Activated T-cell treated with anti-CD3 and anti-CD28 coated beads, Interleukin-2, amount 50 U/mL, for 72 hours (primary cell): ENCODE measurements around the gene ZCCHC24. TPM values are rescaled to one million over a fixed set of nuclear protein-coding genes. Genes with fewer than 3 reads are reported as not detected.

ENCODE experiments used
- ATAC-seq, 2 donors: fragments of 150-1000 bp; cut with Tn5 transposase; replicated peaks in 1 of 2; 2 replicates each; pipeline ENCODE4 v1.10.0; 2021; ENCODE audit warnings: moderate library complexity in 2 of 2, mild to moderate bottlenecking in 1 of 2
- DNase-seq, 2 donors: peaks; one replicate each; pipeline ENCODE4 v3.0.0; 2021 to 2022; ENCODE audit warnings: mixed read lengths in 1 of 2
- H3K27ac Mint-ChIP-seq: one replicate; pipeline ENCODE4 v1.8.0; 2022; ENCODE audit warnings: mild to moderate bottlenecking, moderate library complexity, mixed read lengths
- H3K27me3 Mint-ChIP-seq: one replicate; pipeline ENCODE4 v1.8.0; 2022; ENCODE audit warnings: low read depth, mixed read lengths
- H3K36me3 Mint-ChIP-seq, 2 donors: one replicate each; pipeline ENCODE4 v1.8.0; 2022; ENCODE audit warnings: mixed read lengths in 2 of 2, mild to moderate bottlenecking in 1 of 2; ENCODE audit not compliant: insufficient read depth in 2 of 2
- H3K4me1 Mint-ChIP-seq: one replicate; pipeline ENCODE4 v1.8.0; 2022; ENCODE audit warnings: low read depth, mixed read lengths
- H3K4me3 Mint-ChIP-seq, 2 donors: one replicate each; pipeline ENCODE4 v1.8.0; 2022; ENCODE audit warnings: mild to moderate bottlenecking in 2 of 2, mixed read lengths in 2 of 2, moderate library complexity in 2 of 2
- H3K9me3 Mint-ChIP-seq, 2 donors: one replicate each; pipeline ENCODE4 v1.8.0; 2022; ENCODE audit warnings: mixed read lengths in 2 of 2
- total RNA-seq, 2 donors: library from RNA; stranded (reverse); gene quantifications; one replicate each; pipeline ENCODE4 v1.2.3, GENCODE V29; 2022

Gene ZCCHC24
- total RNA-seq, 2 donors from 2014 or later, result 1.1 to 1.7 TPM

DNA sequence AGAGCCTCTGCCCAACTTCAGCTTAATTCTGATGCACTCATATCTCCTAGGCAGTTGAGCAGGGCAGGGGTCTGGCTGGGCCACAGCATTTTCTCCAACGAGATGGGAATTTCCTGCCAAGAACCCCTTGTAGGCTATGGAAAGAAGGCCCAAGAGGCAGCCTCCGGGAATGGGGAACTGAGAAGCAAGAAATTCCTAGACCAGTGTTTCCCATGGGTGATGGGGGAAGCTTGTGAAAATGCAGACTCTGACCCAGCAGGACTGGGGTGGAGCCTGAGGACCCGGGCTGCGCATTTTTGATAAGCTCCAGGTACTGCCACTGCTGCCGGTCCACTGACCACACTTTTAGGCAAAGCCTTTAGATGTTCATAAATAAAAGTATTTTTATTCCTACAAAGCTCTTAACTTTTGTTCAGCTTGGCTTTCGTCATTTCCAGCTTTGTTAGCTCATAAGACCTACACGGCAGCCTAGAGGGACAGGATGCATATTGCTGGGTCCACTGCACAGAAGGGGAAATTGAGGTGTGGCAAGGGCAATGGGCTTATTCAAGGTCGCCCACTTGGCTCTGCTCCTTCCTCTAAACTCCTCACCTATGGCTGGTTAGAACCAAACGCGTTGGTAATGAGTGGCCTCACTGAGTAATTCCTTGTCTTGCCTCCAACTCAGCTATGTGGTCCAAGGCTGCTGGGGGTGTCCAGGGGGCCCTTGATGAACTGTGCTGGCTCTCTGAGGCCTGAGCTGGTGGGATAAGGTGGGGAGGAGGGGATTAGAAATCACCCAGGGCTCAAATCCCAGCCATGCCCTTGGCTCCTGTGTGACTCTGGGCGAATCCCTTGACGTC, 29.5 kb downstream of the ZCCHC24 start:
- ATAC-seq (no peak), DNase-seq (no peak)
- H3K9me3 Mint-ChIP-seq, result no peaks in the 10 kb centered on the region
- no peak overlapping the region for H3K27ac Mint-ChIP-seq
- no peaks in the 10 kb centered on the region for H3K36me3 Mint-ChIP-seq
- no peaks in the 10 kb centered on the region for H3K27me3 Mint-ChIP-seq
- H3K4me1 Mint-ChIP-seq, result peaks cover 5% of the 10 kb centered on the region
- no peak overlapping the region for H3K4me3 Mint-ChIP-seq

DNA sequence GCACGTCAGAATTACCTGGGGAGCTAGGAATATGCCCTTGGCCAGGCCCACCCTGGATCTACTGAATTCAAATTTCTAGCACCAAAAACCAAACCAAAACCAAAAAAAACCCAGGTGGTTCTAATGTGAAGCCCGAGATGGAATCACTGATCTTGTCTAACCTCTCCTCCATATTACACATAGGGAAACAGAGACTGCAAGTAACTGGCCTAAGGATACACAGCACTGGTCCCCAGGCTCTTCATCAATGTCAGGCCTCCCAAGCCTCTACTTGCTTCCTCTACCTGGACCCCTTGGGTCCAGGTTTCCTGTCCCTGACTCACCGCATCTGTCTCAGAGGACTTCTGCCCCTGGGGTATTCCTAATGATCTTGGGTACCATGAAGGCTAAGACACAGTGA, 30.7 kb downstream of the ZCCHC24 start:
- no peak for ATAC-seq
- H3K36me3 Mint-ChIP-seq, result no peaks in the 10 kb centered on the region
- no peaks in the 10 kb centered on the region for H3K9me3 Mint-ChIP-seq
- no peak for DNase-seq
- no peaks in the 10 kb centered on the region for H3K27me3 Mint-ChIP-seq
- no peak overlapping the region for H3K4me3 Mint-ChIP-seq
- H3K27ac Mint-ChIP-seq, result no peak overlapping the region
- peaks cover 5% of the 10 kb centered on the region for H3K4me1 Mint-ChIP-seq

GRCh38 chr10:79413196-79413595, 32.2 kb downstream of the ZCCHC24 start:
- H3K9me3 Mint-ChIP-seq, result no peaks in the 10 kb centered on the region
- H3K36me3 Mint-ChIP-seq, result no peaks in the 10 kb centered on the region
- no peak overlapping the region for H3K27ac Mint-ChIP-seq
- H3K4me1 Mint-ChIP-seq, result peaks cover 5% of the 10 kb centered on the region
- ATAC-seq (peak; percentile 65 to 84), DNase-seq (peak; percentile 16 to 35)
- H3K27me3 Mint-ChIP-seq, result no peaks in the 10 kb centered on the region
- H3K4me3 Mint-ChIP-seq, result peak overlapping the region in 1 of 2 donors; percentile 36

- no peaks in the 10 kb centered on the region for H3K36me3 Mint-ChIP-seq
- no peak overlapping the region for H3K4me3 Mint-ChIP-seq
- no peak overlapping the region for H3K27ac Mint-ChIP-seq
- ATAC-seq (no peak), DNase-seq (no peak)
- H3K9me3 Mint-ChIP-seq, result no peaks in the 10 kb centered on the region
- peaks cover 5% of the 10 kb centered on the region for H3K4me1 Mint-ChIP-seq
- H3K27me3 Mint-ChIP-seq, result no peaks in the 10 kb centered on the region
Measured at GRCh38 chr10:79412516-79412915, 32.9 kb downstream of the ZCCHC24 start.

- peaks cover 5% of the 10 kb centered on the region for H3K4me1 Mint-ChIP-seq
- no peaks in the 10 kb centered on the region for H3K27me3 Mint-ChIP-seq
- DNase-seq (no peak), ATAC-seq (peak in 1 of 2 donors; percentile 15)
- no peaks in the 10 kb centered on the region for H3K36me3 Mint-ChIP-seq
- no peak overlapping the region for H3K27ac Mint-ChIP-seq
- no peaks in the 10 kb centered on the region for H3K9me3 Mint-ChIP-seq
- no peak overlapping the region for H3K4me3 Mint-ChIP-seq
Measured at GRCh38 chr10:79411546-79412495, 33.6 kb downstream of the ZCCHC24 start.

DNA sequence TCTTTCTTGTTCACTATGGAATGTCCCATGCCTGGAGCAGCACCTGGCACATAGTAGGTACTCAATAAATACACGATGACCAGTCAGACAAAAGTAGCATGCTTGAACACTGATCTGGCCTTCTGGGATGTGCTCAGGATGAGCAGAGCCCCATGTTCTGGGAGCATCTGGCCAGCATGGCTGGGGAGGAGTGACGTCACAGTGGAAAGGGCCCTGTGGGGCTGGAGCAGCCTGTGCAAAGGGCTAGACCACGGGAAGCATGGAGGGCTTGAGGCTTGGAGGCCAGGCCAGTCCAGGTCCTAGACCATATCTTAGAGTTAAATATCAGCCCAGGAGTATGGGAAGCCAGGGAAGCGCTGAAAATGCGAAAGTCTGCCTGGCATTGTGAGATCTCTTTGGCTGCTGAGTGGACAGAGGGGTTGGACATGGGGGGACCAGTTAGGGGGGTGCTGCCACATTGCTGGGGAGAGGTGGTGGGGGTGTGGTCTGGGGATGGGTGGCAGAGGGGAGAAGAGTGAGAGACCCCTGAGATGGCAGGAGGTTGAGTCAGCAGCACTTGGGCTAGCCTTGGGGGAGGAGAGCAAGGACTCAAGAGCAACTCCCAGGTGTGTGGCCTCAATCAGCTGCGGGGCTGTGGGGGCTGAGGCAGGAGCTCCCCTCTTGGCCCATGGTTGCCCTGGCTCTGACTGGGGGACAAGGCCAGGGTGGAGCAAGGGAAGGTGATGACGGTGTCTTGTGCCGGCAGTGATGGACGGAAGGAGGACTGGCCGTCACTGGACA, 34.9 kb downstream of the ZCCHC24 start:
- no peaks in the 10 kb centered on the region for H3K27me3 Mint-ChIP-seq
- no peaks in the 10 kb centered on the region for H3K9me3 Mint-ChIP-seq
- H3K4me3 Mint-ChIP-seq, result no peak overlapping the region
- no peaks in the 10 kb centered on the region for H3K36me3 Mint-ChIP-seq
- ATAC-seq (no peak), DNase-seq (no peak)
- peaks cover 5% of the 10 kb centered on the region for H3K4me1 Mint-ChIP-seq
- H3K27ac Mint-ChIP-seq, result no peak overlapping the region

DNA sequence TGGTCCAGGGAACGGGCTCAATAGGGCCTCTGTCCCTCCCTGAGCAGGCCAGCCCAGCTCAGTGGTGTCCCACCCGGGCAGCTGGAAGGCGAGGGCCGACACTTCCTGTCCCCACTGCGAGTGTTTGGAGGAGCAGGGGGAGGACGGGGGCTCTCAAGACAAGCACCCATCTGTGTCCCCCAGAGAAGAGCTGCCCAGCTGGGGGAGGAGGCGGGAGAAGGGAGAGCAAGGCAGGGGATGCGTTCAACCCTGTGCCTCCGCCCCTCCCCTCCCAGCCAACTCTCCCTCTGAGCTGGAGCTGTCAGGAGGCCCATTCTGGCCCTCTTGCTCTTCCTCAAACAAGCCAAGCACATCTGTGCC, 35.7 kb downstream of the ZCCHC24 start:
- Mint-ChIP-seq H3K36me3 (no peaks in the 10 kb centered on the region), H3K27me3 (no peaks in the 10 kb centered on the region), H3K27ac (no peak overlapping the region), H3K4me3 (no peak overlapping the region), H3K9me3 (no peaks in the 10 kb centered on the region), H3K4me1 (peaks cover 5% of the 10 kb centered on the region)
- ATAC-seq (no peak), DNase-seq (no peak)

DNA sequence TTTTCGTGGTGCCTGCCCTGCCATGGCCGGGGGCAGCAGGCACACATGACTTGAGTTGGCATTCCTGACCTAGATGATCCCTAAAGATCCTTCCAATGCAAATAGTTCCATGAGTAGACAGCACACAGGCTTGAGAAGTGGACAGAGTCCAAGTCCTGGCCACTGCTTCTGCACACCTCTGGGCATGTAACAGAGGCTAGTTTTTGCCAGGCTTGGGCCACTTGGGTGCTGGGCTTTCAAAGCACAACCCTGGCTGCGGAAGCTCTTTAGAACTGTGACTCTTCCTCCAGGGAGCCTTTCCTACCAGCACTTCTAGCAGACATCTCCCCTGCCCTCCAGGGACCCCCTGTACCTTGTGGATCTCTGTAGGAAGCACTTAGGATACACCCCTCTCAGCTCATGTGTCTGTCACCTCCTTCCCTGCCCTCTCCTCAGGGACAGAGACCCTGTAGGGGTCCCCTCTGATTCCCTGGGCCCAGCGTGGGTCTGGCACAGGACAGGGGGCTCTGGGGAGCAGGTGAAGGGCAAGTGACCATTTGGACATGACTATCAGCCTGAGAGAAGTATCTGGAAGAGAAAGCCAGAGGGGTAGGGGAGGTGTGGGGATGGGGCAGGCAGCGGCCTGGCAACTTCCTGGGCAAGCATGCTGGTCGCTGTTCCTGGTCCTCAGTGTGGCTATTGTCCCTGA, 36.2 kb downstream of the ZCCHC24 start:
- Mint-ChIP-seq H3K36me3 (no peaks in the 10 kb centered on the region), H3K4me3 (no peak overlapping the region), H3K4me1 (peaks cover 5% of the 10 kb centered on the region), H3K9me3 (no peaks in the 10 kb centered on the region), H3K27me3 (no peaks in the 10 kb centered on the region), H3K27ac (no peak overlapping the region)
- no peak for DNase-seq
- no peak for ATAC-seq

GRCh38 chr10:79407811-79408795, 37.3 kb downstream of the ZCCHC24 start:
- H3K36me3 Mint-ChIP-seq, result no peaks in the 10 kb centered on the region
- no peak overlapping the region for H3K4me3 Mint-ChIP-seq
- H3K27me3 Mint-ChIP-seq, result peaks cover 1% of the 10 kb centered on the region
- no peaks in the 10 kb centered on the region for H3K9me3 Mint-ChIP-seq
- H3K27ac Mint-ChIP-seq, result no peak overlapping the region
- ATAC-seq (no peak), DNase-seq (no peak)
- peaks cover 2% of the 10 kb centered on the region for H3K4me1 Mint-ChIP-seq

DNA sequence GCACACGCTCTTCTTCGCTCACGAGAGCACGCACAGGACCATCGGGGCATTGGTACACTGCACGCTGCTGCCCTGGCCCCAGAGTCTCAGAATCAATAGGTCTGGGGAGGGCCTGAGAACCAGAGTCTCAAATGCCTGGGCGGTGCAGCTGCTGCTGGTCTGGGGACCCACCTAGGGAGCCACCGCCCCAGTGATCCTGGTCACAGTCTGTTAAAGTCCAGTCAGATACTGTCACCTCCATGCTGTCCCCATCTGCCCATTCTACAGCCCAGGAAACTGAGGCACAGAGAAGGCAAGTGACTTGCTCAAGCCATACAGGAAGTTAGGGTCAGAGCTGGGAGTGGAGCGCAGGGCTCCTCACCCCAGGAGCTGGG, 38.0 kb downstream of the ZCCHC24 start:
- H3K4me3 Mint-ChIP-seq, result no peak overlapping the region
- H3K27me3 Mint-ChIP-seq, result peaks cover 5% of the 10 kb centered on the region
- DNase-seq (no peak), ATAC-seq (no peak)
- H3K4me1 Mint-ChIP-seq, result no peaks in the 10 kb centered on the region
- no peak overlapping the region for H3K27ac Mint-ChIP-seq
- no peaks in the 10 kb centered on the region for H3K9me3 Mint-ChIP-seq
- no peaks in the 10 kb centered on the region for H3K36me3 Mint-ChIP-seq

GRCh38 chr10:79406683-79407422, 38.6 kb downstream of the ZCCHC24 start:
- ATAC-seq (no peak), DNase-seq (no peak)
- Mint-ChIP-seq H3K27ac (no peak overlapping the region), H3K9me3 (no peaks in the 10 kb centered on the region), H3K27me3 (peaks cover 5% of the 10 kb centered on the region), H3K4me3 (no peak overlapping the region), H3K4me1 (no peaks in the 10 kb centered on the region), H3K36me3 (no peaks in the 10 kb centered on the region)
